SK-N-SH (cell line): ENCODE results near the gene LRCH3. TPM values are rescaled to one million over a fixed set of nuclear protein-coding genes. Genes with fewer than 3 reads are reported as not detected.

Experiments
- CTCF ChIA-PET: fragments of 300-600, 350-600 bp; formaldehyde crosslinking; extraction: SDS; loops from one replicate; lab custom pipeline; 2021; lab: Yijun Ruan, JAX
- POLR2A ChIA-PET: fragments of 350-600 bp; sonication (Branson Sonifier 250); formaldehyde crosslinking; extraction: SDS; loops from one replicate; lab custom pipeline; 2020; ENCODE audit warnings: antibody characterized with exemption, inconsistent platforms; lab: Yijun Ruan, JAX
- DNase-seq: peaks from one replicate; pipeline ENCODE4 v3.0.0; 2012
- H2AFZ ChIP-seq: fragments of 200-600 bp; sonication (generic); 2 replicates; pipeline ENCODE4 v1.8.1; 2016; ENCODE audit warnings: antibody characterized with exemption, mild to moderate bottlenecking, low read depth
- H3F3A ChIP-seq: fragments of 200-600 bp; sonication (generic); replicated peaks from 2 replicates; pipeline ENCODE3; 2016; ENCODE audit warnings: antibody characterized with exemption, mild to moderate bottlenecking; ENCODE audit not compliant: insufficient read depth
- H3K27ac ChIP-seq, 2 experiments: fragments of 200-500 bp in 1 of 2; fragments of 200-600 bp in 1 of 2; sonication (Bioruptor generic) in 1 of 2; sonication (generic), shearing (Covaris generic) in 1 of 2; 2 replicates each; pipeline versions ENCODE4 v1.5.1 to v1.6.1; 2014 to 2016; ENCODE audit warnings: low read depth in 2 of 2, inconsistent platforms in 1 of 2, low read length in 1 of 2, mild to moderate bottlenecking in 1 of 2, mixed read lengths in 1 of 2
- H3K27me3 ChIP-seq: fragments of 200-600 bp; sonication (generic), shearing (Covaris generic); 2 replicates; pipeline ENCODE4 v1.6.1; 2016; ENCODE audit warnings: mixed run types; ENCODE audit not compliant: insufficient read depth
- H3K36me3 ChIP-seq, 2 experiments: fragments of 200-500 bp in 1 of 2; fragments of 200-600 bp in 1 of 2; sonication (Bioruptor generic) in 1 of 2; sonication (generic) in 1 of 2; replicated peaks in 1 of 2; 2 replicates each; pipeline versions ENCODE3 to v1.5.1; 2014 to 2016; ENCODE audit warnings: low read length in 1 of 2, mild to moderate bottlenecking in 1 of 2; ENCODE audit not compliant: insufficient read depth in 2 of 2, control insufficient read depth in 1 of 2
- H3K4me1 ChIP-seq, 2 experiments: fragments of 200-500 bp in 1 of 2; fragments of 200-600 bp in 1 of 2; sonication (Bioruptor generic) in 1 of 2; sonication (generic), shearing (Covaris generic) in 1 of 2; 2 replicates each; pipeline versions ENCODE4 v1.5.1 to v1.6.1; 2014 to 2016; ENCODE audit warnings: low read depth in 1 of 2, low read length in 1 of 2, mixed run types in 1 of 2; ENCODE audit not compliant: insufficient read depth in 2 of 2, control insufficient read depth in 1 of 2
- H3K4me2 ChIP-seq: fragments of 200-600 bp; sonication (generic), shearing (Covaris generic); 2 replicates; pipeline ENCODE4 v1.6.1; 2017; ENCODE audit warnings: mixed run types
- H3K4me3 ChIP-seq, 2 experiments: fragments of 200-500 bp in 1 of 2; fragments of 200-600 bp in 1 of 2; sonication (Bioruptor generic) in 1 of 2; sonication (generic), shearing (Covaris generic) in 1 of 2; 2 replicates each; pipeline versions ENCODE4 v1.5.1 to v1.8.1; 2014 to 2016; ENCODE audit warnings: low read depth in 2 of 2, inconsistent platforms in 1 of 2, low read length in 1 of 2, mild to moderate bottlenecking in 1 of 2, mixed read lengths in 1 of 2, moderate library complexity in 1 of 2
- H3K79me2 ChIP-seq: fragments of 200-600 bp; sonication (generic); 2 replicates; pipeline ENCODE4 v1.8.1; 2017; ENCODE audit warnings: mild to moderate bottlenecking; ENCODE audit not compliant: insufficient read depth
- H3K9ac ChIP-seq: fragments of 200-600 bp; sonication (generic); 2 replicates; pipeline ENCODE4 v1.6.1; 2017; ENCODE audit warnings: mixed run types
- H3K9me2 ChIP-seq: fragments of 200-600 bp; sonication (generic); 2 replicates; pipeline ENCODE4 v1.6.1; 2017; ENCODE audit warnings: mixed run types
- H3K9me3 ChIP-seq: fragments of 200-600 bp; sonication (generic); 2 replicates; pipeline ENCODE4 v1.6.1; 2017; ENCODE audit warnings: mixed run types, mild to moderate bottlenecking, moderate library complexity
- H4K20me1 ChIP-seq: fragments of 200-600 bp; sonication (generic); 2 replicates; pipeline ENCODE4 v1.6.1; 2017; ENCODE audit warnings: mild to moderate bottlenecking, mixed run types; ENCODE audit not compliant: insufficient read depth
- CTCF ChIP-seq: fragments of 200-600 bp; sonication (generic); IDR thresholded peaks from 2 replicates; pipeline ENCODE4 v1.6.1; 2017; ENCODE audit warnings: antibody characterized with exemption, mild to moderate bottlenecking, moderate library complexity
- ELF1 ChIP-seq: IDR thresholded peaks from 2 replicates; pipeline ENCODE4 v1.4.0; 2012
- EZH2phosphoT487 ChIP-seq: fragments of 200-600 bp; sonication (generic); IDR thresholded peaks from 2 replicates; pipeline ENCODE4 v1.6.1; 2017; ENCODE audit warnings: low read depth, mixed run types, mild to moderate bottlenecking, antibody characterized with exemption, moderate library complexity, borderline replicate concordance
- FOXJ3 ChIP-seq: sonication (generic); formaldehyde crosslinking; IDR thresholded peaks from 2 replicates; pipeline ENCODE4 v1.5.1; 2020; ENCODE audit warnings: mild to moderate bottlenecking, missing genetic modification reagents
- FOXM1 ChIP-seq: IDR thresholded peaks from 2 replicates; pipeline ENCODE4 v1.4.0; 2012; ENCODE audit warnings: low read depth, mild to moderate bottlenecking
- IRF3 ChIP-seq: fragments of 150-350 bp; IDR thresholded peaks from 2 replicates; pipeline ENCODE4 v1.6.1; 2016; ENCODE audit warnings: mild to moderate bottlenecking, low read depth, low read length
- MEF2A ChIP-seq: IDR thresholded peaks from 2 replicates; pipeline ENCODE4 v1.4.0; 2012; ENCODE audit warnings: low read depth, borderline replicate concordance
- MXI1 ChIP-seq: IDR thresholded peaks from 2 replicates; pipeline ENCODE4 v1.6.1; 2012; ENCODE audit warnings: mild to moderate bottlenecking, low read depth, low read length, improper control_type of control experiment
- NRF1 ChIP-seq: IDR thresholded peaks from 2 replicates; pipeline ENCODE4 v1.6.1; 2012; ENCODE audit warnings: low read depth, mild to moderate bottlenecking, low read length
- PBX3 ChIP-seq: IDR thresholded peaks from 2 replicates; pipeline ENCODE4; 2012
- POLR2AphosphoS5 ChIP-seq: IDR thresholded peaks from 2 replicates; pipeline ENCODE4 v1.6.1; 2012; ENCODE audit warnings: low read depth, low read length
- RCOR1 ChIP-seq: fragments of 150-350 bp; IDR thresholded peaks from 2 replicates; pipeline ENCODE4 v1.6.1; 2017; ENCODE audit warnings: antibody characterized with exemption, low read length
- RFX5 ChIP-seq: IDR thresholded peaks from 2 replicates; pipeline ENCODE4 v1.6.1; 2012; ENCODE audit warnings: mild to moderate bottlenecking, improper control_type of control experiment, low read length
- RXRA ChIP-seq: IDR thresholded peaks from 2 replicates; pipeline ENCODE4 v1.4.0; 2012; ENCODE audit warnings: low read depth, mild to moderate bottlenecking, borderline replicate concordance
- SIN3A ChIP-seq: IDR thresholded peaks from 2 replicates; pipeline ENCODE4 v1.6.1; 2012; ENCODE audit warnings: low read depth, mild to moderate bottlenecking, low read length, moderate library complexity, borderline replicate concordance
- SMC3 ChIP-seq: IDR thresholded peaks from 2 replicates; pipeline ENCODE4 v1.6.1; 2012; ENCODE audit warnings: low read depth, low read length, improper control_type of control experiment
- TCF12 ChIP-seq: IDR thresholded peaks from 2 replicates; pipeline ENCODE4 v1.4.0; 2012
- TEAD4 ChIP-seq: IDR thresholded peaks from 2 replicates; pipeline ENCODE4 v1.4.0; 2012; ENCODE audit warnings: mild to moderate bottlenecking, borderline replicate concordance; ENCODE audit not compliant: insufficient read depth
- WGBS: methylation state at CpG from one replicate; pipeline ENCODE4 v1.1.6; 2017; ENCODE audit warnings: low lambda C conversion rate; 5-methylcytosine and 5-hydroxymethylcytosine counted together
- polyA plus RNA-seq, 3 experiments: library from polyadenylated mRNA; depleted of rRNA; stranded (reverse); fragments of >200 nt; gene quantifications; 2 replicates each; pipeline ENCODE4 v1.2.3, GENCODE V29; 2012
- TF ChIP-seq, protein P1 (sequence below): IDR thresholded peaks from 2 replicates; pipeline ENCODE4 v1.4.0; 2012; ENCODE audit warnings: low read depth, borderline replicate concordance

The LRCH3 gene
- polyA plus RNA-seq, 1 of the 3 experiments (the other 2 are of a cell fraction) = 22.6 TPM

GRCh38 chr3:197787412-197787811 lies 3.6 kb upstream of the LRCH3 start (continued):
- no peak for TF ChIP-seq FOXJ3 (CRISPR knock-in tag)
- no peak for TF ChIP-seq IRF3
- TF ChIP-seq POLR2AphosphoS5 = no peak
- no peak for TF ChIP-seq RXRA
- TF ChIP-seq TCF12 = no peak
- no peak for TF ChIP-seq MEF2A
- TF ChIP-seq TEAD4 = no peak
- no peak for TF ChIP-seq CTCF

- Histone ChIP-seq H2AFZ (no peak overlapping the region), H3F3A (peaks cover 24% of the 10 kb centered on the region), H3K4me2 (no peak overlapping the region), H3K4me3 (no peak overlapping the region), H3K4me1 (peaks cover 3 to 7% of the 10 kb centered on the region in 2 experiments; a peak in 2 of 4 replicates), H3K9me2 (no peaks in the 10 kb centered on the region), H3K36me3 (peaks cover 5 to 7% of the 10 kb centered on the region in 2 experiments), H3K9me3 (no peaks in the 10 kb centered on the region), H3K27ac (no peak overlapping the region), H4K20me1 (peaks cover 17% of the 10 kb centered on the region), H3K9ac (no peak overlapping the region)
- CTCF ChIA-PET = interaction anchor here (1.0 to 2.0 kb wide), 3 partner anchors 9 to 222 kb away, joined by 3 to 4 read pairs (median 3); no protein-coding TSS in a partner anchor
- 97% methylated on average over 3 of the region's 3 CpGs for WGBS
- TF ChIP-seq ELF1 (no peak), NRF1 (no peak), MXI1 (no peak), RFX5 (no peak), SMC3 (no peak), PBX3 (no peak), RCOR1 (no peak), FOXM1 (no peak), EZH2phosphoT487 (no peak), SIN3A (no peak), POLR2AphosphoS5 (no peak)
- TF ChIP-seq, protein P1, sequence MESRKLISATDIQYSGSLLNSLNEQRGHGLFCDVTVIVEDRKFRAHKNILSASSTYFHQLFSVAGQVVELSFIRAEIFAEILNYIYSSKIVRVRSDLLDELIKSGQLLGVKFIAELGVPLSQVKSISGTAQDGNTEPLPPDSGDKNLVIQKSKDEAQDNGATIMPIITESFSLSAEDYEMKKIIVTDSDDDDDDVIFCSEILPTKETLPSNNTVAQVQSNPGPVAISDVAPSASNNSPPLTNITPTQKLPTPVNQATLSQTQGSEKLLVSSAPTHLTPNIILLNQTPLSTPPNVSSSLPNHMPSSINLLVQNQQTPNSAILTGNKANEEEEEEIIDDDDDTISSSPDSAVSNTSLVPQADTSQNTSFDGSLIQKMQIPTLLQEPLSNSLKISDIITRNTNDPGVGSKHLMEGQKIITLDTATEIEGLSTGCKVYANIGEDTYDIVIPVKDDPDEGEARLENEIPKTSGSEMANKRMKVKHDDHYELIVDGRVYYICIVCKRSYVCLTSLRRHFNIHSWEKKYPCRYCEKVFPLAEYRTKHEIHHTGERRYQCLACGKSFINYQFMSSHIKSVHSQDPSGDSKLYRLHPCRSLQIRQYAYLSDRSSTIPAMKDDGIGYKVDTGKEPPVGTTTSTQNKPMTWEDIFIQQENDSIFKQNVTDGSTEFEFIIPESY = no peak
- TF ChIP-seq, all 33 proteins: peak for 0
- no peak for DNase-seq
- H3K79me2 ChIP-seq = peaks cover 31% of the 10 kb centered on the region
- POLR2A ChIA-PET = interaction anchor here (1.1 kb wide), 1 partner anchor 19 kb away, joined by 3 read pairs; no protein-coding TSS in a partner anchor
- no peaks in the 10 kb centered on the region for H3K27me3 ChIP-seq
Observed at GRCh38 chr3:197789309-197789708, 1.7 kb upstream of the LRCH3 start.
